Neutrophil (primary cell): ENCODE results near the gene SSBP3.
"Not testable (repeated sequence)": the region's sequence is repeated elsewhere in the genome, so short reads cannot be mapped to it uniquely, and the experiment has no call there.

Source experiments
- H3K27ac ChIP-seq: fragments of 200-600 bp; sonication (generic); 2 replicates; pipeline ENCODE4 v1.5.1; 2016; ENCODE audit warnings: mild to moderate bottlenecking, moderate library complexity
- H3K27me3 ChIP-seq: fragments of 200-600 bp; sonication (generic); 2 replicates; pipeline ENCODE4 v1.6.0; 2016; ENCODE audit warnings: mild to moderate bottlenecking
- H3K36me3 ChIP-seq: fragments of 200-600 bp; sonication (generic); 2 replicates; pipeline ENCODE4 v1.5.1; 2017
- H3K4me1 ChIP-seq, 2 experiments: fragments of 200-600 bp in 1 of 2; sonication (generic) in 1 of 2; 1 replicate in 1 of 2; 2 replicates in 1 of 2; pipeline versions ENCODE4 v1.5.1 to v1.6.1; 2013 to 2016; ENCODE audit warnings: low read depth in 1 of 2, low read length in 1 of 2, mild to moderate bottlenecking in 1 of 2, moderate library complexity in 1 of 2; ENCODE audit not compliant: control insufficient read depth in 1 of 2, insufficient read depth in 1 of 2
- H3K4me3 ChIP-seq, 2 experiments: fragments of 200-600 bp in 1 of 2; sonication (generic) in 1 of 2; 1 replicate in 1 of 2; 2 replicates in 1 of 2; pipeline ENCODE4 v1.5.1; 2013 to 2016; ENCODE audit warnings: low read depth in 1 of 2, low read length in 1 of 2, mild to moderate bottlenecking in 1 of 2, moderate library complexity in 1 of 2
- H3K9me3 ChIP-seq: fragments of 200-600 bp; sonication (generic); 2 replicates; pipeline ENCODE4 v1.5.1; 2016
- CTCF ChIP-seq: fragments of 200-600 bp; sonication (generic); IDR thresholded peaks from 2 replicates; pipeline ENCODE4 v1.5.1; 2016; ENCODE audit warnings: antibody characterized with exemption

The SSBP3 gene

DNA sequence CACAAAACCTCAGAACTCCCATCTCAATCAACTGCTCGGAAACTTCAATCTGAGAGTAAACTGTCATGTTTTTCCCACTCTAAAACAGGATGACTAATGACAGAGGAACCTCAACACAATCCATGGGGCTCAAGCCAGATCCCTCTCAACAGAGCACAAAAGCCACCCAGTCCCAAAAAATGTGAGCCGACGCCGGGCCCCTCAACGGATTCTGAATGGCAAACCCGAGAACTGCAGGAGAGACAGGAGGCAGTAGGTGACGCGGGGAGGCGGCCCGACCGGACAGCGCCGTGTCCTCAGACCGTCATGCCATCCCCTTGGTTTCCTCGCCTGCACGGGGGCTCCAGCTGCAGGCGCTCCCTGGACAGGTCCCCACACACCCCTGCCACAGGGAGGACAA is 53.4 kb downstream of the SSBP3 start:
- no peak overlapping the region for H3K4me3 ChIP-seq
- TF ChIP-seq CTCF = no peak
- no peak overlapping the region for H3K27ac ChIP-seq
- H3K4me1 ChIP-seq = peaks cover 11 to 12% of the 10 kb centered on the region in 2 experiments
- no peaks in the 10 kb centered on the region for H3K36me3 ChIP-seq
- peaks cover 13% of the 10 kb centered on the region for H3K27me3 ChIP-seq
- no peaks in the 10 kb centered on the region for H3K9me3 ChIP-seq

- H3K27me3 ChIP-seq = no peaks in the 10 kb centered on the region
- H3K4me3 ChIP-seq = no peak overlapping the region
- no peaks in the 10 kb centered on the region for H3K9me3 ChIP-seq
- no peaks in the 10 kb centered on the region for H3K4me1 ChIP-seq
- no peaks in the 10 kb centered on the region for H3K36me3 ChIP-seq
- no peak for TF ChIP-seq CTCF
- H3K27ac ChIP-seq = no peak overlapping the region
Measured at GRCh38 chr1:54350360-54350759, 55.8 kb downstream of the SSBP3 start.

DNA sequence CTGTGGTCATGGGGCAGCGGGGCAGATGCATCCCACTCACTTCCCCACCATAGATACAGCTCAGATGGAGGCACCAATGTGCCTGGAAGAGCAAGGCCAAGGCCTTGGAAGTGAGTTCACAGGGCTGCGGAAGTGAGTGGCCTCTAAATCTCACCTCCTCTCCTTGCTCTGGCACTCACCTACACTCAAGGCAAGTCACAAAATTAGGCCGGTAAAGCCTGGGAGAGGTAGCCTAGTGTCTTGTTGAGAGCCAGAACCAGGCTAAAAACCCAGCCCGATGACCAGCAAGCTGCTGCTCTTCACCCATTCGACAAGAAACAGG is 57.5 kb downstream of the SSBP3 start:
- Histone ChIP-seq H3K4me3 (no peak overlapping the region), H3K9me3 (no peaks in the 10 kb centered on the region), H3K36me3 (no peaks in the 10 kb centered on the region), H3K27ac (no peak overlapping the region), H3K27me3 (no peaks in the 10 kb centered on the region), H3K4me1 (no peaks in the 10 kb centered on the region)
- no peak for TF ChIP-seq CTCF

DNA sequence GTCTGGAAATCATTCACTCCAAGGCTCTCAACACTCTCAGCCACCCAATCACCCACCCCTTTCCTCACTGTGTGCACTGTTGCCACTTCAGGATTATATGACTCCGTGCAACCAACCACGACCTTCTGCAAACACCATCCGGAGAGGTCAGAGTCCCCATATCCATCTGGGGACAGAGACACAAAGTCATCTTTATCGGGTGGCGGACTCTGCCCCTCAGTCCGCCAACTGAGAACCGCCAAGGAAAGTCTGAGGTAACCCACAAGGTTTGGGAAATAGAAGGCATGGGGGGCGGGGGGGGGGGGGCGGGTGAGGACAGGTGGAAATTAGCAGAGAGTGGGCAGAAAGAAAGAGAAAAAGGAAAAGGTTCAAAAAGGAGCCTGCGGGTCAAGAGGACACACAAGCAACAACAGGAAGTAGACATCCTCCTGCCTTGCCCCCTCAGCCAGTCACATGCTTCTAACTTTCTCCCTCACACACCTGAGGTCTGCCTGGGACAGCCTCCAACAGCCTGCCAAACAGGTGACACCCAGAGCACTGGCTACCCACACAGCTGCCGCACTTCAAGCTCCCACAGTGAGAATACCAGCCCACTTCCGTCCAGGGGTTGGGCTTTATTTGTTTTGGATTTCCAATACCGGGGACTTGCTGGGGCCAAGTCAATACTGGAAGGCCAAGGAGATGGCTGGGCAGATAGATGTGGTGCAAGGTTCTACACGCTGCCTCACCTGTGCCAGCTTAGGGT is 58.1 kb downstream of the SSBP3 start:
- no peaks in the 10 kb centered on the region for H3K27me3 ChIP-seq
- H3K4me3 ChIP-seq = no peak overlapping the region
- no peaks in the 10 kb centered on the region for H3K9me3 ChIP-seq
- TF ChIP-seq CTCF = no peak
- no peak overlapping the region for H3K27ac ChIP-seq
- no peaks in the 10 kb centered on the region for H3K4me1 ChIP-seq
- H3K36me3 ChIP-seq = no peaks in the 10 kb centered on the region

DNA sequence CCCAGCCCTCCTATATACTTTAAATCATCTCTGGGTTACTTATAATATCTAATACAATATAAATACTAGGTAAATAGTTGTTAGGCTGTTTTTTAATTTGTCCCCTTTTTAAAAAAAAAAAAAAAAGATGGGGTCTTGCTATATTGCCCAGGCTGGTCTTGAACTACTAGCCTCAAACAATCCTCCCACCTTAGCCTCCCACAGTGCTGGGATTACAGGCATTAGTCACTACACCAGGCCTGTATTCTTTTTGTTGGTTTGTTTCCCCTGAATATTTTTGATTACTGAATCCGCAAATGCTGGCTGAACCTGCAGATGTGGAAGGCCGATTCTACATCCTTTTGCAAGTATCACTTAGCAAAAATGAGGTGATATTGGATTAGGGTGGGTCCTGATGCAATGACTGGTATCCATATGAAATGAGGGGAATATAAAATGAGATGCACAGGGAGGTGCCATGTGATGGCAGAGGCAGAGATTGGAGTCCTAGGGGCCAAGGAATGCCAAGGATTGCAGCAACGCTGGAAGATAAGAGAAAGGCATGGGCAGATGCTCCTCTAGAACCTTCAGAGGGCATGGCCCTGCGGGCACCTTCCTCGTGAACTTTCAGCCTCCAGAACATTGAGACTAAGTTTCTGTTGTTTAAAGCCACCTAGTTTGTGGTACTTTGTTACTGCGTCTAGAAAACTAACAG is 58.8 kb downstream of the SSBP3 start:
- no peaks in the 10 kb centered on the region for H3K36me3 ChIP-seq
- H3K4me3 ChIP-seq = no peak overlapping the region
- H3K27me3 ChIP-seq = no peaks in the 10 kb centered on the region
- no peak overlapping the region for H3K27ac ChIP-seq
- TF ChIP-seq CTCF = no peak
- no peaks in the 10 kb centered on the region for H3K9me3 ChIP-seq
- no peaks in the 10 kb centered on the region for H3K4me1 ChIP-seq

DNA sequence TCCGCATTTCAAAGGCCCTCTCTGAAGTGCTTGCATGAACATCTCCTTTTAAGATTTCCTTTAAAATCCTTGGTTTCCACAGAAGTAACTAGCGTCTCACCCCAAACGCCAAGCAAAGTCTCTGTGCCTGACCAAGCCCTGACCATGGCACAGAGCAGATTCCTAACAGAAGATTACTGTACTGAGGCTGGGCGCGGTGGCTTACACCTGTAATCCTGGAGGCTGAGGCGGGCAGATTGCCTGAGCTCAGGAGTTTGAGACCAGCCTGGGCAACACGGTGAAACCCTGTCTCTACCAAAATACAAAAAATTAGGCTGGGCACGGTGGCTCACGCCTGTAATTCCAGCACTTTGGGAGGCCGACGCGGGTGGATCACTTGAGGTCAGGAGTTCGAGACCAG is 60.6 kb downstream of the SSBP3 start:
- not testable (repeated sequence) for H3K27ac ChIP-seq, H3K27me3 ChIP-seq, H3K9me3 ChIP-seq, H3K36me3 ChIP-seq, H3K4me1 ChIP-seq, H3K4me3 ChIP-seq
